Right ventricle myocardium inferior (tissue), 1 donor: ENCODE results near the gene BGN. TPM values are rescaled to one million over a fixed set of nuclear protein-coding genes. Genes with fewer than 3 reads are reported as not detected.

Experiments used
- ATAC-seq: fragments of 200-7000 bp; cut with Tn5 transposase; one replicate; pipeline ENCODE4 v1.9.1; 2020; ENCODE audit warnings: mild to moderate bottlenecking, moderate library complexity
- DNase-seq: peaks from one replicate; pipeline ENCODE4 v3.0.0; 2021; ENCODE audit errors: missing footprints
- intact Hi-C: fragments of 100-400 bp; cut with DNase I; formaldehyde crosslinking; loops from one replicate; pipeline ENCODE4 v1.11.0; 2022
- total RNA-seq: library from RNA; stranded (reverse); fragmentation: NEBNext Ultra II Directional; extraction: Animal tissue kit (Norgen Biotek cat#: 25700); gene quantifications from one replicate; pipeline ENCODE4 v1.2.1, GENCODE V29; 2021
- donor health status: DM: no; HTN: yes; CAD: no; lungs with severe emphysema.

BGN gene
- total RNA-seq, 1 donor from 2014 or later, result 42.2 TPM

- DNase-seq, result no peak
- ATAC-seq, result peak; percentile 63
- intact Hi-C loops, result no loop called here
Observed at GRCh38 chrX:153476666-153477363, 18.0 kb upstream of the BGN start.

GRCh38 chrX:153477364-153477857, 17.4 kb upstream of the BGN start:
- intact Hi-C loops, result no loop called here
- DNase-seq, result no peak
- no peak for ATAC-seq

GRCh38 chrX:153477901-153478300, 16.9 kb upstream of the BGN start:
- intact Hi-C loops, result no loop called here
- ATAC-seq (peak; percentile 49), DNase-seq (no peak)

GRCh38 chrX:153478746-153479145, 16.0 kb upstream of the BGN start:
- intact Hi-C loops, result no loop called here
- ATAC-seq, result no peak

GRCh38 chrX:153481043-153481442, 13.7 kb upstream of the BGN start:
- DNase-seq (no peak), ATAC-seq (no peak)
- intact Hi-C loops, result no loop called here

More at GRCh38 chrX:153478746-153479145, 16.0 kb upstream of the BGN start:
- DNase-seq, result no peak

DNA sequence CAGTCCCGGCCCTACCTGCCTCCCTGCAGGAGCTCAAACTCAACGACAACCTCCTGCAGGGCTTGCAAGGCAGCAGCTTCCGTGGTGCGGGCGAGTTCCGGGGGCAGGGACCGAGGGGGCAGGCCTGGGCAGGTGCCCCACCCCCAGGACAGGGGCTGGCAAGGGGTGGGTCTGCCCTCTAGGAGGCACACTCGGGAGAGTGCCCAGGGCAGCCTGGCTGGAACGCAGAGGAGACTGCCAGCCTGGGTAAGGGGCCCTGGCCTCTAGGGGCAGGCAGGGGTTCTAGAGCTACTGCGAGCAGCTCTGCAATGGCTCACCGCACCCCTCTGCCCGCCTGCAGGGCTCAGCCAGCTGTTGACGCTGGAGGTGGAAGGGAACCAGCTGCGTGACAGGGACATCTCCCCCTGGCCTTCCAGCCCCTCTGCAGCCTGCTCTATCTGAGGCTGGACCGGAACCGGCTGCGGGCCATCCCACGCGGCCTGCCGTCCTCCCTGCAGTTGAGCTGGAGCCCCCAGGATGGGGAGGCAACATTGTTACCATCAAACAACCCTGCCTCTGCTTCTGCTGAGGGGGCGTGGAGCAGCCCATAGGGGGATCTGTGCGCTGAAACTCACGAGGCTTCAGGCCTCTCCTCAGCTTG, 12.3 kb upstream of the BGN start:
- no peak for DNase-seq
- ATAC-seq, result no peak
- intact Hi-C loops, result no loop called here

DNA sequence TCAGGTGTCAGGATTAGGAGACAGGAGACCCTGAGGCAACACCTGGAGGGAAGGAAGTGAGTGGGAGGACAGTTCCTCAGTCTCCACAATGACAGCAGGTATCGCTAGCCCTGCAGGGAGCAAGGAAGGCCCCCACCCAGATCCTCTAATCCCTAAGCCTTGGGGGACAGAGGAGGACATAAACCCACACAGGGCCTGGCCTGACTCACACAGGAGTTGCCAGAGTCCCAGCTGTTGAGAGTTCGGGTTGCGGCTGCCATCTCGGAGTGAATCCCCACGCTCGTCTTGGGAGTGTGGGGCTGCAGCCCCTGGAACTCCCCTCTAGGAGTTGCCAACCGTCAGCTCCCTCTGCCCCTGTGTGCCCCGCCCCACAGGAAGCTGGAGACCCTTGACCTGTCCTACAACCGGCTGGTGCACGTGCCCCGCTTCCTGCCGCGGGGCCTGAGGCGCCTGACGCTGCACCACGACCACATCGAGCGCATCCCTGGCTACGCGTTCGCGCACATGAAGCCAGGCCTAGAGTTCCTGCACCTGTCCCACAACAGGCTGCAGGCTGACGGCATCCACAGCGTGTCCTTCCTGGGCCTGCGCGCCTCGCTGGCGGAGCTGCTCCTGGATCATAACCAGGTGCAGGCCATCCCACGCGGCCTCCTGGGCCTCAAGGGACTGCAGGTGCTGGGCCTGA, 9.2 kb upstream of the BGN start:
- no peak for ATAC-seq
- DNase-seq, result no peak
- intact Hi-C loops, result no loop called here

DNA sequence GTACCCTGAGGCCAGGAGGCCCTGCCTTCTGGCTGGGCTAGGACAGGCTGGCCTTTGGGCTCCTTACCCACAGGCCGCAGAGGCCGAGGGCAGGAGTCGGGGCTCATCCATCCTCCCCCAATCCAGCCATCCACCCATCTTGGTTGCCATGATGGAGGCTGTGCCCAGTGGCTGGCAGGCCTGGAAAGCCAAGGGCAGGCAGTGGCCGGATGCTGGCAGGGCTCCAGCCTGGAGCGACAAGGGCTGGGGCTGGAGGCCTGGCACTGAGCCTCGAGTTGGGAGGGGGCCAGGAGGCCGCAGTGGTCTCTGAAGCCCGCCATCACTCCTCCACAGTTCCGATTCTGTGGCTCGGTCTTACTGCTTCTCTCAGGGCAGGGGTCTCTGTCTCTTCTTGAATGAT, 8.6 kb upstream of the BGN start:
- DNase-seq (no peak), ATAC-seq (no peak)
- intact Hi-C loops, result no loop called here

GRCh38 chrX:153487590-153488071, 7.1 kb upstream of the BGN start:
- no peak for DNase-seq
- ATAC-seq, result peak; percentile 29
- intact Hi-C loops, result no loop called here

DNA sequence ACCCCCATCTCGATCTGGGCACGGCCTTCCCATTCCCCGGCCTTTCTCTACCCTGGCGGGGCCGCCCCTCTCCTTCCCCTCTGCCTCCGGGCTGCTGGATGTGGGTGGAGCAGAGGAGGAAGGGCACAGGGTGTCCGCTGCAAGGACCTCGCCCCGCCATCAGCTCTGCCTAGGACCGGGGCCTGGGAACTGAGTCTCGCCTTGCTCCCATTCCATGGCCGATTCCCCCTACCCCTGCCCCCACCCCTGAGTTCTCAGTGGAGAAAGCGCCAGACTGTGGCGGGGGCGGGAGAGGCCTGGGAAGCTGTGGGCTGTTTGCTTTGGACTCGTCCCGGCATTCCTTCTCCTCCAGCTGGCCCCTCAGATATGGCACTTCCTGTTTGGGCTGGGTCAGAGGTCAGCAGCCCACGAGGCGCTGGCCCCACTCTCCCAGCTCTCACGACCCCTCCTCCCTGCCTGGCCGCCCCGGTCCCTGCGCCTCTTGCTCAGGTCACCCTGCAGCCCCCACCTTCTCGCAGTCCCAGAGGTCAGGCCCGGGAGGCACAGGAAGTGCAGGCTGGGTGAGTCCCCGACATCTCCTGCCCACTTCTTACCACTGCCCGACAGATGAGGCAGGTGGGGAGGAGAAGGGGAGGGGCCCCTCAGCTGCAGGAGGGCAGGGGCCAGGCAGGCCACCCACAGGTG, 6.4 kb upstream of the BGN start:
- intact Hi-C loops, result no loop called here
- ATAC-seq (peak; percentile 70), DNase-seq (no peak)

- no peak for ATAC-seq
- intact Hi-C loops, result no loop called here
- no peak for DNase-seq
Observed at GRCh38 chrX:153490217-153490930, 4.4 kb upstream of the BGN start.

- intact Hi-C loops, result no loop called here
- no peak for DNase-seq
- no peak for ATAC-seq
Observed at GRCh38 chrX:153491351-153491914, 3.3 kb upstream of the BGN start.

DNA sequence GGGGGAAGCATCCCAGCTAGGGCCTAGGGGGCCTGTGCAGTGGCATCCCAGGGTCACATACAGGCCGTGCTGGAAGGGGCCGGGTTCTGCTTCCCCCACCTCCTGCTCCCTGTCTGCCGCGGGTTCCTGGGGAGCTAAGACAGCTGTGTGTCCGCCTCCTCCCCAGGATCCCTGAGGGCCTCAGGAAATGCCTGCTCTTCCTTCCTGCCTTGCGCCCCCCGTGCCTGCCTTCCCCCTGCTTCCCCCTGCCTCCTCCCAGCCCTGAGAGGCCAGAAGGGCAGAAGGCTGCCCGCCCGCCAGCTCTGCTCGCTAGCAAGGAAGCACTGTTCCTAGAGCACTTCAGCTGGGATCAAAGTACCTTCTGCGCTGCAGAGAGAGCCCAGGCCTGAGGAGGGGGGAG, 2.9 kb upstream of the BGN start:
- DNase-seq, result no peak
- intact Hi-C loops, result no loop called here
- ATAC-seq, result no peak

- no peak for ATAC-seq
- intact Hi-C loops, result no loop called here
Observed at GRCh38 chrX:153492543-153492942, 2.2 kb upstream of the BGN start.

GRCh38 chrX:153493085-153493484, 1.7 kb upstream of the BGN start:
- intact Hi-C loops, result no loop called here
- ATAC-seq, result no peak
- DNase-seq, result no peak

More at GRCh38 chrX:153492543-153492942, 2.2 kb upstream of the BGN start:
- DNase-seq, result no peak

GRCh38 chrX:153494061-153494460, 719 bp upstream of the BGN start:
- DNase-seq (no peak), ATAC-seq (peak; percentile 27)
- intact Hi-C loops, result loop anchor here (2.0 kb wide), 1 partner anchor 31 kb away; no protein-coding TSS in a partner anchor

DNA sequence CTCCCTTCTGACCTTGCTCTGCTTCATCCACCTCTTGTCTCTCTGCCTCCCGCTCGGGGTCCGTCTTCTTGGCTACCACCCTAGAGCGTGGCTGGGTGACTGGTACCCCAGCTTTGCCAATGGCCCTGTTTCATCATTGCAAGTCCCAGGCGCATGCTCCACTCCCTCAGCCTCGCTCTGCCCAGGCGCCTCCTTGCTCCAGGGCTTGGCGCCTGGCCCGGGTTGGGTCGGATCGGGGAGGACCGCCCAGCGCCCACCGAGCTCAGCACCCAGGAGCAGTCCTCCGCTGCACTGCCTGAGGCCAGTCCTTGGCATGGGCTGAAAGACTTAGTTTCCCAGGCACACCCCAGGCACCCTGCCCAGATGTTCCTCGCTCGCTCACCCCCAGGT, 577 bp downstream of the BGN start:
- intact Hi-C loops, result loop anchor here (1.0 to 2.0 kb wide), 2 partner anchors 24 to 33 kb away; no protein-coding TSS in a partner anchor
- DNase-seq (no peak), ATAC-seq (peak; percentile 30)
